GM21619 (cell line): Measurements from ENCODE around the gene RAMACL.
"Not testable (repeated sequence)": the region's sequence is repeated elsewhere in the genome, so short reads cannot be mapped to it uniquely, and the experiment has no call there.

Source experiments
- ATAC-seq: cut with Tn5 transposase; IDR thresholded peaks from one replicate; pipeline ENCODE4 v1.9.1; 2021; ENCODE audit not compliant: unreplicated experiment

The RAMACL gene

DNA sequence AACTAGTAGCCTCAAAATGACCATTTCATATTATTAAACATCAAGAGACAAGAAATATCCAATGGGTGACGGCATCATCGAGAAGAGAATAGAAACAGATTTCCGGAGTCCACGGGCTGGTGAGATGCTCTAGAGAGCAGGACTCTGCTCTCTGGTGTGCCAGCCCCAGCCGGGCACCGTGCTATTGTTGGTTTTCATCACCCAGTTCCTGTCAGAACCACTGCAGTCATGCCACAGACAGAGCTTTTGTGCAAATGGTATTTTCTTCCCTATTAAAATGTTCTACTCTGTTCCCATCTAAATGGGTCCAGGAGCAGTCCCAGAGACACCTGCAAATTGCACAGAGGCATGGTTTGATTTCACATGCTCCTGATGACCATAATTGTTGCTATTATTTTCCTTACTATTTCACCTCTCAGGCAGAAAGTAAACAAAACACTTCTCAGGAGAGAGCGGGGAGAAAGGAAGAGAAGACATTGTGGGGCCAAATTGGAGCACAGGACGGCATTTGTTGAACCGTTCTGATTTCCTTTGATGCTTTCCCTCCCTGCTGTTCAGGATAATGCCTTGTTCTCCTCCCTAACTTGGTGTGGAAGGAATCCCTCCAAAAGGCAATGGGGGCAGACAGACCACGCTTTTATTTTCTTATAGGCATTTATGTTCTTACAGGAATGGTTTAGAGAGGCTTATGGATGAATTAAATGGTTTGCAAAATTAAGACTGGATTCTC lies 11.4 kb upstream of the RAMACL start:
- no peak for ATAC-seq

DNA sequence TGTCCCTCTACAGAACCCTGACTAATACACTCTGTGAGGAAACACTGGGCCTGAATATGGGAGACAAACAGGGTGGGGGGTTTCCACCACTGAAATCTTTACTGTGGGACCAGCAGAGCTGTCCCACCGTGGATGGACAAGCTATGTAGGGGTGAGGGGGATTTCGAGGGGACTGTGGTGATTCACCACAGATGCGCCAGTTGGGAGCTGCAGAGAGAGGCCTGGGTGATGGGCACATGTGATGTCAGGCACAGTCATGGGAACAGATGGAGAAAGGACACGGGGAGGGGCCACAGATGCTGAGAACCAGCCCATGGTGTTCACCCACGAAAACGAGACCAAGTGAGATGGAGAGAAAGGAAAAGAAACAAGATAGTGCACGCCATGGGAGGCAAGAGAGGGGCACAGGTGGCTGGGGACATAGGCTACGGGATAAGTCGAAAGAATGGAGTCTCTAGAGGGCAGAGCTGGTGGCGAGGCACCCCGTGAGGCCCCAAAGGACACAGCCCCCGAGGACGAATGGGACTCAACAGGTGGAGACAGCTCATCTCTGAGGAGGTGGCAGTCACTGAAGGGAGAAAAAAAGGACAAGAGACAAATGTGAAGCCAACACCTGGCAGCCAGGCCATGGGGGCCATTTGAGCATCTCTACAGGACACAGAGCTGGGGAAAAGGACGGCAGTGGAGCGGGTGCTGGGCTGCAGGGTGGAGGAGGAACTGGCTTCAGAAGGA lies 10.5 kb upstream of the RAMACL start:
- ATAC-seq: no peak

- ATAC-seq: no peak
Observed at GRCh38 chr6:166595949-166596348, 9.5 kb upstream of the RAMACL start.

GRCh38 chr6:166595061-166595780 lies 8.7 kb upstream of the RAMACL start:
- ATAC-seq: no peak

- ATAC-seq: no peak
Observed at GRCh38 chr6:166592821-166593220, 6.3 kb upstream of the RAMACL start.

GRCh38 chr6:166591961-166592520 lies 5.6 kb upstream of the RAMACL start:
- ATAC-seq: no peak

- ATAC-seq: no peak
Observed at GRCh38 chr6:166591026-166591425, 4.5 kb upstream of the RAMACL start.

DNA sequence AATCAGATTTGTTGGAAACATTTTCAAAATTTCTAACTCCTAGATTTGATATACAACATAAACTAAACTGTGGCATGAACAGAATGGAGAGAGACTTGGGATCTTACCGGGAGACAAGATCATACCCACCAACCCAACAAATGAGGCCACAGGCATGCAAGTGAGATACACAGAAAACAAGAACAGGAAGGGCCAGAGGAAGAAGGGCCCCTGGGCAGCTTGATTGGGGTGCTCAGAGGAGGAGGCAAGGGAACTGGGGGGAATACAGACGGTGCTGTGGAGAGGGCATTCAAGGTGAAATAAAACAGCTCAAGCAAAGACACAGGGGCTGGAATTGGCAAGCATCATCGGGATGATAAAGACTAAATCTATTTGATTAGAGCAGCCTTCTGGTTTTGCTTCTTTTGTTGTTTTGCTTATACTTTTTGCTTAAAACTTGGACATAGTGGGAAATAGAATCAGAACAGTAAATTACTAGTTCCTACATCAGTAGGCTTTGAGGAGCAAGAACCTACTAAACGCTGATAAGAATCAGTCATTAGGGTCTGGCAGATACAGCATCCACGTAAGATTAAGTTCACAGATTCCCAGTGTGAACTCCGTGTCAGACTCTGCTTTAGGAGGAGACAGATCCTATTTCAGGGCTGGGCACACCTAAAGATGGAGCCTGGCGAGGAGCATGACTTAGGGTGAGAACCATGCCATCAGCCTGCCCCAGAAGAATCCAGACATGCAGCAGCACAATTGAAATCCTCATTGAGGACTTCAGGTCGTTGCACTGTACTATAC lies 3.5 kb upstream of the RAMACL start:
- ATAC-seq: no peak

- ATAC-seq: peak; percentile 29
Observed at GRCh38 chr6:166589337-166589731, 2.9 kb upstream of the RAMACL start.

DNA sequence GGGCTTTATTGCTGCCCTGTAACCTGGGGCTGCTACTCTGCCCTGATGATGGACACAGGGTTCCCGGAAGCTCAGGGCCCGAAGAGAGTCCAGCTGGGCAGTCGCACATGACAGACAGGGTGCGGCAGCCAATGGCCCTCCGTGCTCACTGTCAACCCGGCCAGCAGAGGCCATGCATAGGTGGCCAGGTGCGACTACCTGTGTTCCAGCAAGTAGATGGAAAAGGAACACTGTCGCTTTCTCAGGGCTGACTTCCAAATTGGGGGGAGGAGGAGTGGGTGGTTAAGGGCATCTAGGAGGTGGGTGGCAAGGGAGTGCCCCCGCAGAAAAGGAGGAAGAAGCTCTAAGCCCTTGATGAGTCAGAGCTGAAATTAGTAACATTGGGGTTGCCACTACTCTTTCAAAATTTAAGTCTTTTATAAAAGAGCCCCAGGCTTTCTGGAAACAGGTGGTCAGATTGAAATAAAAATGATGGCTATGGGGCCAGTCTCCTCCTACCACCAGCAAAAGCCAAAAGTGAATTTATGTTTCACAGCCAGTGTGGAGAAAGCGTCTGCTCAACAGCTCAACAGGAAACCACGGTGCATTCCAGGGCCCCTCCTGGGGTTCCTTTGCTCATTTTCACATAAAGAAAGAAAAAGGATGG lies 2.3 kb upstream of the RAMACL start:
- peak; percentile 23 for ATAC-seq

DNA sequence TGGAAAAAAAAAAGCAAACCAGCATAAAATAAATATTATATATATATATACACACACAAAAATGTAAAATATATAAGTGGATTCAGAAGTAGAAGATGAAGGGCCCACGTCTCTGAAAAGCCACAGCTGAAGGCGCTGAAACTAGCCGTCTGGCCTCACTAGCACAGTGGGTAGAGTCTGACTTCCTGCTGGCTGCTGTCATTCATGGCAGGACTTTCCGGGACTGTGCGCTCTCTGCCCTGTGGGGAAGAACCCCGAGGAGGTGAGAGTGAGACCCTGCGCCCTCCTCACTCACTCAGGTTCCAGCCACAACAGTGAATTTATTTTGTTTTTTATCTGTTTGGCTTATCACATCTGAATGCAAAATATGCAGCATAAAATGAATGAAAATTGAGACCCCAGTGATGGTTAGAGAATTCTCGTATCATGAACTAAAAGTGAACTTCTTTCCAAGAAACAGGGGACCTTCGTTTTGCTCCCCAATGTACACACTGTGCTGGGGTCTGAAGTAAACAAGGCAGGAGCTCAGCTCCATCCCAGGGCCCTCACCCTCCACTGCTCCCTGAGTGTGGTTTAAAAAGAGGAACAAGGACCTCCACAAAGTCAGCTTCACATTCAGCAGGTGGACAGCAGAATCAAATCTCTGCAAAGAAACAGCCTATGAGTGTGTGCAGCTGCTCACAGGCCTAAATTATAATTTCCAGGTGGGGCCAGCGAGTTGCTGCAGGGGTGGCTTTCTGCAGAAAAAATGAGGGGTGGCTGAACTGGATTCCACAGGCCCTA lies 1.3 kb upstream of the RAMACL start:
- peak; percentile 68 for ATAC-seq

GRCh38 chr6:166584853-166585429 lies 1.5 kb downstream of the RAMACL start:
- no peak for ATAC-seq

GRCh38 chr6:166584155-166584554 lies 2.3 kb downstream of the RAMACL start:
- ATAC-seq: no peak

GRCh38 chr6:166583230-166583965 lies 3.1 kb downstream of the RAMACL start:
- no peak for ATAC-seq

DNA sequence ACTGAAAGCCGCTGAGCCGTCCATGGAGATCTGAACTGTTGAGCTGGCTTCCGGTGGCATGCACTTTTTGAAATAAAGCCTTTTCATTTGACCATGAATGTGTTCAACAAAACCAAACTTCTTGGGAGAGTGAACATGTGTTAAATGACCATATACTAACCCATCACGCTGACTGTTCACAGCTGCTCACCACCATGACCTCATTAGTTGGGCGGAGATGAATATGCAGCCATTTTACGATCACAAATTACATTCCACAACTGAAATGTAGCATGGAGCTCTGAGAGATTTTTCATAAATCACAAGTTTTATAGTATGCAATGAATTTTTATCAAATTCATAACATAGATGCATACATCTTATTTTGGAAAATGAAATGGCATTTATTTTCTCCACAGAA lies 4.2 kb downstream of the RAMACL start:
- ATAC-seq: no peak

DNA sequence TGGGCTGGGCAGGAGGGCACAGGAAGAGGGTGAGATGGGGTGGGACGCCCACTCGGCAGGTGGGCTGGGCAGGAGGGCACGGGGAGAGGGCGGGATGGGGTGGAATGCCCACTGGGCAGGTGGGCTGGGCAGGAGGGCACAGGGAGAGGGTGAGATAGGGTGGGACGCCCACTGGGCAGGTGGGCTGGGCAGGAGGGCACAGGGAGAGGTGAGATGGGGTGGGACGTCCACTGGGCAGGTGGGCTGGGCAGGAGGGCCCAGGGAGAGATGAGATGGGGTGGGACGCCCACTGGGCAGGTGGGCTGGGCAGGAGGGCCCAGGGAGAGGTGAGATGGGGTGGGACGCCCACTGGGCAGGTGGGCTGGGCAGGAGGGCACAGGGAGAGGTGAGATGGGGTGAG lies 4.7 kb downstream of the RAMACL start:
- not testable (repeated sequence) for ATAC-seq

- no peak for ATAC-seq
Observed at GRCh38 chr6:166581091-166581511, 5.4 kb downstream of the RAMACL start.
